Stimulated activated CD8-positive, alpha-beta memory T cell treated with anti-CD3 and anti-CD28 coated beads, Interleukin-4, amount 100 ng/mL, for 1 hour (primary cell): ENCODE results near the gene NUFIP2.
"Not testable (repeated sequence)": the region's sequence is repeated elsewhere in the genome, so short reads cannot be mapped to it uniquely, and the experiment has no call there.

Source experiments
- DNase-seq, 2 donors: peaks; one replicate each; pipeline ENCODE4 v3.0.0-alpha.2; 2020; ENCODE audit warnings: low read depth in 2 of 2, low spot score in 1 of 2

NUFIP2 gene

GRCh38 chr17:29283496-29283895 lies 10.5 kb downstream of the NUFIP2 start:
- DNase-seq: no peak

GRCh38 chr17:29279397-29280070 lies 14.4 kb downstream of the NUFIP2 start:
- DNase-seq: no peak

- DNase-seq: no peak
Measured at GRCh38 chr17:29278692-29279091, 15.3 kb downstream of the NUFIP2 start.

GRCh38 chr17:29273924-29274323 lies 20.0 kb downstream of the NUFIP2 start:
- no peak for DNase-seq

GRCh38 chr17:29271980-29272379 lies 22.0 kb downstream of the NUFIP2 start:
- DNase-seq: not testable (repeated sequence)

GRCh38 chr17:29263916-29264315 lies 30.0 kb downstream of the NUFIP2 start:
- no peak for DNase-seq

GRCh38 chr17:29257756-29258155 lies 36.2 kb downstream of the NUFIP2 start:
- no peak for DNase-seq

GRCh38 chr17:29256735-29257466 lies 37.0 kb downstream of the NUFIP2 start:
- no peak for DNase-seq

GRCh38 chr17:29255926-29256522 lies 37.9 kb downstream of the NUFIP2 start:
- no peak for DNase-seq

- DNase-seq: no peak
Measured at GRCh38 chr17:29253037-29253436, 40.9 kb downstream of the NUFIP2 start.

- no peak for DNase-seq
Measured at GRCh38 chr17:29252101-29252791, 41.7 kb downstream of the NUFIP2 start.

- no peak for DNase-seq
Measured at GRCh38 chr17:29251184-29251583, 42.8 kb downstream of the NUFIP2 start.

- no peak for DNase-seq
Measured at GRCh38 chr17:29250666-29251065, 43.3 kb downstream of the NUFIP2 start.

- DNase-seq: no peak
Measured at GRCh38 chr17:29248845-29249244, 45.1 kb downstream of the NUFIP2 start.

- DNase-seq: no peak
Measured at GRCh38 chr17:29247219-29247618, 46.7 kb downstream of the NUFIP2 start.

GRCh38 chr17:29246628-29247027 lies 47.3 kb downstream of the NUFIP2 start, which contains the start of gene CRYBA1:
CRYBA1 (plus strand) TSS chr17:29246859; CDS start chr17:29246864, 5 bp downstream.
- no peak for DNase-seq

GRCh38 chr17:29245401-29245800 lies 48.5 kb downstream of the NUFIP2 start:
- no peak for DNase-seq

- DNase-seq: no peak
Measured at GRCh38 chr17:29243792-29244191, 50.2 kb downstream of the NUFIP2 start.

GRCh38 chr17:29242790-29243189 lies 51.2 kb downstream of the NUFIP2 start:
- DNase-seq: no peak

GRCh38 chr17:29242051-29242450 lies 51.9 kb downstream of the NUFIP2 start:
- DNase-seq: no peak
